Vagina (tissue), 2 donors: ENCODE measurements around the gene AHNAK2. TPM values are rescaled to one million over a fixed set of nuclear protein-coding genes. Genes with fewer than 3 reads are reported as not detected.

Experiments used
- DNase-seq, 2 donors: peaks; one replicate each; pipeline ENCODE4 v3.0.0-alpha.2; 2017; ENCODE audit errors: extremely low spot score in 2 of 2
- H3K27ac ChIP-seq: fragments of 200-600 bp; sonication (generic); one replicate; pipeline ENCODE4 v1.5.1; 2019
- H3K27me3 ChIP-seq: fragments of 200-600 bp; sonication (generic); one replicate; pipeline ENCODE4 v1.5.1; 2019
- H3K36me3 ChIP-seq, 2 donors: fragments of 200-600 bp; sonication (generic); one replicate each; pipeline ENCODE4 v1.5.1; 2017 to 2019
- H3K4me1 ChIP-seq: fragments of 200-600 bp; sonication (generic); one replicate; pipeline ENCODE4 v1.5.1; 2019
- H3K4me3 ChIP-seq, 2 donors: fragments of 200-600 bp; sonication (generic); 1 replicate in 1 of 2; 2 replicates in 1 of 2; pipeline ENCODE4 v1.5.1; 2016 to 2019
- H3K9me3 ChIP-seq: fragments of 200-600 bp; sonication (generic); one replicate; pipeline ENCODE4 v1.5.1; 2019
- CTCF ChIP-seq, 3 experiments: fragments of 450-650 bp in 2 of 3; fragments of 200-600 bp in 1 of 3; sonication (generic) in 1 of 3; IDR thresholded peaks; one replicate each; pipeline ENCODE4 v1.5.1; 2017 to 2019; ENCODE audit warnings: antibody characterized with exemption in 3 of 3, mild to moderate bottlenecking in 2 of 3, moderate library complexity in 2 of 3
- POLR2A ChIP-seq, 2 donors: fragments of 450-650 bp; IDR thresholded peaks; one replicate each; pipeline ENCODE4 v1.6.1; 2017; ENCODE audit warnings: antibody characterized with exemption in 2 of 2, mild to moderate bottlenecking in 2 of 2, moderate library complexity in 2 of 2
- POLR2AphosphoS5 ChIP-seq, 2 donors: sonication (generic); formaldehyde crosslinking; IDR thresholded peaks; one replicate each; pipeline ENCODE4 v1.9.0; 2017; ENCODE audit warnings: antibody characterized with exemption in 2 of 2, mild to moderate bottlenecking in 2 of 2, low read depth in 1 of 2; ENCODE audit not compliant: insufficient read depth in 1 of 2
- intact Hi-C: fragments of 100-400 bp; cut with DNase I; formaldehyde crosslinking; loops from one replicate; pipeline ENCODE4 v1.15.1; 2023
- total RNA-seq: library from RNA; depleted of rRNA; stranded (reverse); fragments of >200 nt; gene quantifications from one replicate; pipeline ENCODE4 v1.2.3, GENCODE V29; 2016

Gene AHNAK2
- total RNA-seq, 1 donor from 2014 or later, result 180 TPM

- Histone ChIP-seq H3K4me3 (no peak overlapping the region), H3K27me3 (no peaks in the 10 kb centered on the region), H3K9me3 (no peaks in the 10 kb centered on the region), H3K36me3 (peaks cover 0 to 23% of the 10 kb centered on the region in 2 donors), H3K4me1 (no peaks in the 10 kb centered on the region), H3K27ac (no peak overlapping the region)
- DNase-seq, result no peak
- intact Hi-C loops, result no loop called here
- no peak for TF ChIP-seq CTCF (IDR thresholded peaks at IDR 0.05)
- TF ChIP-seq POLR2AphosphoS5 (IDR thresholded peaks at IDR 0.05; ENCODE audit: insufficient read depth in 1 of 2, low read depth in 1 of 2), result no peak
- TF ChIP-seq POLR2A (IDR thresholded peaks at IDR 0.05), result no peak
These were observed 28.8 kb upstream of the AHNAK2 start for GRCh38 chr14:105006831-105007592.

DNA sequence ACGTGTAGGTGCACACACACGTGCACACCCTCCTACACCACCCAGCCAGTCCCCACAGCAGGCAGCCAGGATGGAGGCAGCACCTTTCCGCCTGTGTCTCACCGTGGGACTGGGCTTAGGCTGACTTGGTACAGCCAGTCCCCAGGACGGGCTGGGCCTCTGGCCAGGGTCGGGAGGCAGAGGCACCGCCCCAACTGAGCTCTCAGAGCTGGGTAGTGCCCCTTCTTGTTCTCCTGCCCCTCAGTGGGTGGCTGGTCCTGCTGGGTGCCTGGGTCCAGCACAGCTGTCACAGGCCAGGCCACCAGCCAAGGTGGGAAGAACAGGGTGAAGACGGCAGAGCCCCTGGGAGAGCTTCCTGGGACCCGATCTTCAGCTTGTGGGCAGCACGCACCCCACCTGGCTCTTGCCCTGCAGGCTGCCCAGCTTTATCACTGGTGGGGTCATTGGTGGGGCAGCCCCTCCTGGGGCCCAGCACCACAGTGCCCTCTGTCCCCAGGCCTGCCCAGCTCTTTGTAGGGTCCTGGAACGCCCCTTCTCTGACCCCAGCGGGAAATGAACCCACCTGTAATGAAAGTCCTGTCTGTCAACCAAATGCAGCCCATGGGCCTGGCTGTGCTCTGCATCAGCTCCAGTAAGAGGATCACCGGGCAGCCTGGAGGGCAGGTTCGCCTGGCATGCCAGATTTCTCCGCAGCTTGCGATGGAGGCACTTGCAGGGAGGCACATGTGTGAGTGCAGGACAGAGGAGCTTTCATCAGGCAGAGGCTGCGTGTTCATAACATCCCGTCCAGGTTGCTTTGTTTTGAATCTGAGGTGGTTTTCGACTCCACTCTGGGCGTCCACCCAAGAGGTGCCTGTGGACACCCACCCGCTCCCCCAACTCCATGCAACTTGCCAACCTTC, 28.0 kb upstream of the AHNAK2 start:
- no peaks in the 10 kb centered on the region for H3K9me3 ChIP-seq
- peaks cover 0 to 18% of the 10 kb centered on the region in 2 donors for H3K36me3 ChIP-seq
- H3K27me3 ChIP-seq, result no peaks in the 10 kb centered on the region
- DNase-seq, result no peak
- no peak overlapping the region for H3K27ac ChIP-seq
- TF ChIP-seq POLR2A (IDR thresholded peaks at IDR 0.05), result no peak
- no peak for TF ChIP-seq CTCF (IDR thresholded peaks at IDR 0.05)
- TF ChIP-seq POLR2AphosphoS5 (IDR thresholded peaks at IDR 0.05; ENCODE audit: insufficient read depth in 1 of 2, low read depth in 1 of 2), result no peak
- H3K4me3 ChIP-seq, result no peak overlapping the region
- H3K4me1 ChIP-seq, result no peaks in the 10 kb centered on the region
- intact Hi-C loops, result no loop called here

DNA sequence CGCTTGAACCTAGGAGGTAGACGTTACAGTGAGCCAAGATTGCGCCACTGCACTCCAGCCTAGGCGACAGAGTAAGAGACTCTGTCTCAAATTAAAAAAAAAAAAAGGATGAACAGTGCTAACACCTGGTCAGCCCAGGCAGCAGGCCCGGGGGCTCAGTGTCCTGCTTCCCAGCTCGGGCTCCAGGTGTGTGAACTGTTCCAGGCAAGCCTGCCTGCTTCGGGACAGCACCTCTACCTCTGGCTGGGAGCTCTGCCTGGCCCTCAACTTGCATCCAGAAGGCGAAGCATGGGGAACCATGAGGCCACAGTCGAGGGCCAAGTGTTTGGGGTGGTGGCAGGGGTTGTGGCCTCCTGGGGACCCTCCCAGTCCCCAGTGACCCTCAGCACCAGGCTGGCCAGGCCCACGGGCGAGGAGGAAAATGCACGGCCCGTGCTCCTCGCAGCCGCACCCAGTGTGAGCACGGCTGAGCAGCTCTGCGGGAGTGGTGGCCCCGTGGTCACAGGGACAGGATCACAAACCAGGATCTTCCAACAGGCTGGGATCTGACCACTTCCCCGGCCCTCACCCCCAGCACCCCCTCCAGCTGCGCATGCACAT, 27.3 kb upstream of the AHNAK2 start:
- Histone ChIP-seq H3K9me3 (no peaks in the 10 kb centered on the region), H3K27ac (no peak overlapping the region), H3K27me3 (no peaks in the 10 kb centered on the region), H3K4me1 (no peaks in the 10 kb centered on the region), H3K36me3 (peaks cover 0 to 11% of the 10 kb centered on the region in 2 donors), H3K4me3 (no peak overlapping the region)
- intact Hi-C loops, result no loop called here
- TF ChIP-seq CTCF (IDR thresholded peaks at IDR 0.05) (no peak), POLR2AphosphoS5 (IDR thresholded peaks at IDR 0.05; ENCODE audit: insufficient read depth in 1 of 2, low read depth in 1 of 2) (no peak), POLR2A (IDR thresholded peaks at IDR 0.05) (no peak)
- no peak for DNase-seq

DNA sequence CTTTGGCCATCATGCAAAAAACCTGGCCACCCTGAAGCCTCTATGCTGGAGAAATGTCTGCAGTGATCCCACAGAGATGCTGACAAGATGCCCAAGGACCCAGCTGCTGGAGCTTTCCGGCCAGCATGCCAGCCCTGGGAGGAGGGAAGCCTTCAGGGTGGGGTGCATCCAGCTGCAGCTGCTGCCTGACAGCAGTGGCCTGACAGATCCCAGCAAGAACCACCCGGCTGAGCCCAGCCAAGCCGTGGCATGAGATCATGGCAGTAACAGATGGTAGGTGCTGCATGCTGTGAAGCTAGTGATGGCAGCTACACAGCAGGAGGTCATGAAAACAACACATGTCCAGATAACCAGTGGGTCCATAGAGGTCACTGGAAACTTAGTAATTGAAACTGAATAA, 21.2 kb upstream of the AHNAK2 start:
- DNase-seq, result no peak
- intact Hi-C loops, result no loop called here
- TF ChIP-seq CTCF (IDR thresholded peaks at IDR 0.05) (no peak), POLR2AphosphoS5 (IDR thresholded peaks at IDR 0.05; ENCODE audit: insufficient read depth in 1 of 2, low read depth in 1 of 2) (no peak), POLR2A (IDR thresholded peaks at IDR 0.05) (no peak)
- H3K4me3 ChIP-seq, result no peak overlapping the region
- no peaks in the 10 kb centered on the region for H3K4me1 ChIP-seq
- H3K9me3 ChIP-seq, result no peaks in the 10 kb centered on the region
- H3K27ac ChIP-seq, result no peak overlapping the region
- no peaks in the 10 kb centered on the region for H3K27me3 ChIP-seq
- peaks cover 0 to 6% of the 10 kb centered on the region in 2 donors for H3K36me3 ChIP-seq
